H9 (cell line): ENCODE results near the gene FERMT1. TPM values are rescaled to one million over a fixed set of nuclear protein-coding genes. Genes with fewer than 3 reads are reported as not detected.

Experiments
- DNase-seq: peaks from one replicate; pipeline ENCODE4 v3.0.0-alpha.2; 2017
- H2AFZ ChIP-seq: one replicate; pipeline ENCODE4 v1.6.1; 2013; ENCODE audit warnings: mild to moderate bottlenecking, low read length, control low read depth, moderate library complexity
- H2AK5ac ChIP-seq: 2 replicates; pipeline ENCODE4 v1.6.1; 2013; ENCODE audit warnings: low read length, control low read depth, mixed read lengths; ENCODE audit not compliant: insufficient read length
- H2BK120ac ChIP-seq: one replicate; pipeline ENCODE4 v1.6.1; 2013; ENCODE audit warnings: low read depth, mild to moderate bottlenecking, low read length, control low read depth, inconsistent platforms; ENCODE audit not compliant: poor library complexity, severe bottlenecking
- H2BK12ac ChIP-seq: 2 replicates; pipeline ENCODE4 v1.6.1; 2013; ENCODE audit warnings: low read length, control low read depth, mixed read lengths, low read depth; ENCODE audit not compliant: insufficient read length
- H2BK15ac ChIP-seq: 2 replicates; pipeline ENCODE4 v1.6.1; 2013; ENCODE audit warnings: low read depth, low read length, control low read depth
- H2BK20ac ChIP-seq: one replicate; pipeline ENCODE4 v1.6.1; 2013; ENCODE audit warnings: low read depth, mild to moderate bottlenecking, low read length, control low read depth, inconsistent platforms; ENCODE audit not compliant: poor library complexity, severe bottlenecking
- H2BK5ac ChIP-seq: 2 replicates; pipeline ENCODE4 v1.6.1; 2013; ENCODE audit warnings: low read length, control low read depth, mixed read lengths; ENCODE audit not compliant: insufficient read length
- H3K14ac ChIP-seq: 2 replicates; pipeline ENCODE4 v1.6.1; 2013; ENCODE audit warnings: low read length, control low read depth; ENCODE audit not compliant: insufficient read depth
- H3K18ac ChIP-seq: 2 replicates; pipeline ENCODE4 v1.6.1; 2013; ENCODE audit warnings: low read depth, mild to moderate bottlenecking, mixed read lengths, low read length, control low read depth; ENCODE audit not compliant: insufficient read length
- H3K23ac ChIP-seq: 2 replicates; pipeline ENCODE4 v1.6.1; 2013; ENCODE audit warnings: low read length, control low read depth, mixed read lengths, low read depth; ENCODE audit not compliant: insufficient read length
- H3K23me2 ChIP-seq: 2 replicates; pipeline ENCODE4 v1.6.1; 2013; ENCODE audit warnings: low read depth, mild to moderate bottlenecking, mixed read lengths, low read length, control low read depth; ENCODE audit not compliant: insufficient read length, poor library complexity, severe bottlenecking
- H3K27ac ChIP-seq: 2 replicates; pipeline ENCODE4 v1.5.1; 2013; ENCODE audit warnings: low read length, control low read depth, mixed read lengths, low read depth; ENCODE audit not compliant: insufficient read length
- H3K27me3 ChIP-seq: 2 replicates; pipeline ENCODE4 v1.6.1; 2013; ENCODE audit warnings: low read length, control low read depth, inconsistent platforms; ENCODE audit not compliant: insufficient read depth
- H3K4ac ChIP-seq: 2 replicates; pipeline ENCODE4 v1.6.1; 2013; ENCODE audit warnings: low read depth, mild to moderate bottlenecking, control low read depth, inconsistent platforms, low read length, moderate library complexity
- H3K4me1 ChIP-seq: 2 replicates; pipeline ENCODE4 v1.6.1; 2013; ENCODE audit warnings: low read length, control low read depth, inconsistent platforms; ENCODE audit not compliant: insufficient read depth
- H3K4me2 ChIP-seq: 2 replicates; pipeline ENCODE4 v1.6.1; 2013; ENCODE audit warnings: low read length, control low read depth, mixed read lengths; ENCODE audit not compliant: insufficient read length, insufficient read depth
- H3K56ac ChIP-seq: 2 replicates; pipeline ENCODE4 v1.6.1; 2013; ENCODE audit warnings: low read depth, mild to moderate bottlenecking, mixed read lengths, low read length, control low read depth; ENCODE audit not compliant: insufficient read length
- H3K79me1 ChIP-seq: 2 replicates; pipeline ENCODE4 v1.6.1; 2013; ENCODE audit warnings: low read depth, mild to moderate bottlenecking, moderate library complexity, low read length, control low read depth, inconsistent platforms; ENCODE audit not compliant: insufficient read depth, poor library complexity, severe bottlenecking
- H3K79me2 ChIP-seq: 2 replicates; pipeline ENCODE4 v1.6.1; 2013; ENCODE audit warnings: low read length, control low read depth, inconsistent platforms; ENCODE audit not compliant: insufficient read depth
- H3K9ac ChIP-seq: 2 replicates; pipeline ENCODE4 v1.6.1; 2013; ENCODE audit warnings: low read length, control low read depth, mixed read lengths; ENCODE audit not compliant: insufficient read length; ENCODE audit errors: extremely low read depth
- H3K9me3 ChIP-seq: one replicate; pipeline ENCODE4 v1.6.1; 2013; ENCODE audit warnings: low read depth, low read length, inconsistent platforms; ENCODE audit not compliant: control insufficient read depth
- H3T11ph ChIP-seq: one replicate; pipeline ENCODE4 v1.6.1; 2013; ENCODE audit warnings: mild to moderate bottlenecking, low read length, control low read depth, inconsistent platforms
- H4K20me1 ChIP-seq: one replicate; pipeline ENCODE4 v1.6.1; 2013; ENCODE audit not compliant: control insufficient read depth, insufficient read length, insufficient read depth
- H4K5ac ChIP-seq: 2 replicates; pipeline ENCODE4 v1.6.1; 2013; ENCODE audit warnings: low read depth, mild to moderate bottlenecking, mixed read lengths, low read length, control low read depth; ENCODE audit not compliant: insufficient read length
- H4K8ac ChIP-seq: replicated peaks from 2 replicates; pipeline ENCODE4 v1.6.1; 2013; ENCODE audit warnings: low read length, control low read depth, mixed read lengths, low read depth; ENCODE audit not compliant: insufficient read length
- H4K91ac ChIP-seq: 2 replicates; pipeline ENCODE4 v1.6.1; 2013; ENCODE audit warnings: low read depth, mild to moderate bottlenecking, moderate library complexity, mixed read lengths, low read length, control low read depth; ENCODE audit not compliant: insufficient read length
- H3K27ac Mint-ChIP-seq, 3 experiments: 2 replicates in 2 of 3; 3 replicates in 1 of 3; pipeline ENCODE4 v1.8.0; 2020 to 2021; ENCODE audit warnings: mixed read lengths in 3 of 3, mild to moderate bottlenecking in 1 of 3, moderate library complexity in 1 of 3
- H3K27me3 Mint-ChIP-seq: 2 replicates; pipeline ENCODE4 v1.8.0; 2021; ENCODE audit warnings: low read depth, mild to moderate bottlenecking, moderate library complexity, mixed read lengths
- H3K36me3 Mint-ChIP-seq, 3 experiments: 2 replicates in 2 of 3; 3 replicates in 1 of 3; pipeline ENCODE4 v1.8.0; 2020 to 2021; ENCODE audit warnings: low read depth in 3 of 3, mixed read lengths in 3 of 3; ENCODE audit not compliant: insufficient read depth in 1 of 3
- H3K4me1 Mint-ChIP-seq, 2 experiments: 2 replicates each; pipeline ENCODE4 v1.8.0; 2020; ENCODE audit warnings: mixed read lengths in 2 of 2
- H3K4me3 Mint-ChIP-seq, 2 experiments: 2 replicates in 1 of 2; 3 replicates in 1 of 2; pipeline ENCODE4 v1.8.0; 2020 to 2021; ENCODE audit warnings: mild to moderate bottlenecking in 2 of 2, mixed read lengths in 2 of 2, moderate library complexity in 1 of 2
- H3K9me3 Mint-ChIP-seq, 2 experiments: 2 replicates in 1 of 2; 3 replicates in 1 of 2; pipeline ENCODE4 v1.8.0; 2020; ENCODE audit warnings: mild to moderate bottlenecking in 2 of 2, mixed read lengths in 2 of 2, moderate library complexity in 1 of 2
- CTCF ChIP-seq: fragments of 200-600 bp; sonication (generic); conservative IDR thresholded peaks from 3 replicates; pipeline ENCODE4 v1.8.0; 2021; ENCODE audit warnings: antibody characterized with exemption, mild to moderate bottlenecking
- WGBS: extraction: QIAGEN DNeasy Blood & Tissue Kit; methylation state at CpG from one replicate; pipeline ENCODE4 v1.1.7; 2013; ENCODE audit warnings: missing lambda C conversion rate, low lambda C conversion rate, mixed read lengths; ENCODE audit not compliant: insufficient read length; ENCODE audit errors: extremely low coverage; 5-methylcytosine and 5-hydroxymethylcytosine counted together
- total RNA-seq: library from RNA; stranded (reverse); gene quantifications from 2 replicates; pipeline ENCODE4 v1.2.1, GENCODE V29; 2021

FERMT1 gene
- total RNA-seq, 1 experiment from 2014 or later, result 9.6 TPM

GRCh38 chr20:6046432-6046831 is 76.4 kb downstream of the FERMT1 start:
- H2BK5ac ChIP-seq, result no peak overlapping the region
- no peak overlapping the region for H3K4ac ChIP-seq
- no peak overlapping the region for H3T11ph ChIP-seq
- no peak overlapping the region for H3K27ac Mint-ChIP-seq
- H2AFZ ChIP-seq, result no peak overlapping the region
- no peak overlapping the region for H4K5ac ChIP-seq
- WGBS, result no CpG with 5 or more reads among the region's 1 CpG
- no peak overlapping the region for H2BK12ac ChIP-seq
- no peak overlapping the region for H4K91ac ChIP-seq
- no peak overlapping the region for H3K9ac ChIP-seq
- no peak overlapping the region for H3K14ac ChIP-seq
- H3K79me2 ChIP-seq, result no peaks in the 10 kb centered on the region
- no peak for DNase-seq
- no peaks in the 10 kb centered on the region for H3K23me2 ChIP-seq
- peaks cover 12% of the 10 kb centered on the region; the same call in 1 of the 2 replicates for H3K27me3 ChIP-seq
- H2AK5ac ChIP-seq, result no peak overlapping the region
- H3K56ac ChIP-seq, result no peak overlapping the region
- no peaks in the 10 kb centered on the region; the same call in 1 of the 2 replicates for H3K4me1 ChIP-seq
- H3K23ac ChIP-seq, result no peak overlapping the region
- H3K36me3 Mint-ChIP-seq, result peaks cover 0 to 9% (median 0%) of the 10 kb centered on the region in 3 experiments; a peak in 5 of 7 replicates
- H3K4me3 Mint-ChIP-seq, result no peak overlapping the region
- H2BK120ac ChIP-seq, result no peak overlapping the region
- H2BK15ac ChIP-seq, result no peak overlapping the region
- no peak overlapping the region for H3K4me2 ChIP-seq
- H3K27me3 Mint-ChIP-seq, result peaks cover 40% of the 10 kb centered on the region
- H3K27ac ChIP-seq, result no peak overlapping the region
- no peaks in the 10 kb centered on the region for H4K20me1 ChIP-seq
- no peaks in the 10 kb centered on the region for H3K79me1 ChIP-seq
- no peaks in the 10 kb centered on the region for H3K9me3 ChIP-seq
- no peak overlapping the region for H3K18ac ChIP-seq
- H2BK20ac ChIP-seq, result no peak overlapping the region
- 0 out of 4 replicates have a peak, but pooled peaks cover under 1 to 3% of the 10 kb centered on the region in 2 experiments for H3K4me1 Mint-ChIP-seq
- no peak for TF ChIP-seq CTCF
- no peak overlapping the region for H4K8ac ChIP-seq
- no peaks in the 10 kb centered on the region for H3K9me3 Mint-ChIP-seq
